Stimulated activated CD8-positive, alpha-beta memory T cell treated with anti-CD3 and anti-CD28 coated beads, Interleukin-15, amount 100 ng/mL, for 24 hours (primary cell): Measurements from ENCODE around the gene SPATA24.
"Not testable (repeated sequence)": the region's sequence is repeated elsewhere in the genome, so short reads cannot be mapped to it uniquely, and the experiment has no call there.

Source experiments
- DNase-seq: peaks from one replicate; pipeline ENCODE4 v3.0.0-alpha.2; 2020; ENCODE audit warnings: low read depth

SPATA24 gene

GRCh38 chr5:139403787-139404483, at the start of gene SPATA24:
SPATA24 (minus strand) TSS chr5:139404089; CDS start chr5:139404060, 29 bp downstream.
- DNase-seq: peak; percentile 90

GRCh38 chr5:139451878-139452660, 48.2 kb upstream of the SPATA24 start:
- no peak for DNase-seq

GRCh38 chr5:139451176-139451575, 47.3 kb upstream of the SPATA24 start:
- no peak for DNase-seq

GRCh38 chr5:139446956-139447779, 43.3 kb upstream of the SPATA24 start:
- DNase-seq: no peak

GRCh38 chr5:139445325-139446170, 41.7 kb upstream of the SPATA24 start:
- no peak for DNase-seq

GRCh38 chr5:139443831-139444453, 40.1 kb upstream of the SPATA24 start:
- no peak for DNase-seq

- not testable (repeated sequence) for DNase-seq
These were observed 36.5 kb upstream of the SPATA24 start for GRCh38 chr5:139440416-139440815.

GRCh38 chr5:139439013-139439903, 35.4 kb upstream of the SPATA24 start, which contains the start of gene DNAJC18:
DNAJC18 (minus strand) TSS chr5:139439525; CDS start chr5:139439445, 80 bp downstream.
- peak; percentile 74 for DNase-seq

- DNase-seq: no peak
These were observed 34.8 kb upstream of the SPATA24 start for GRCh38 chr5:139438707-139439012.

GRCh38 chr5:139435676-139436075, 31.8 kb upstream of the SPATA24 start:
- DNase-seq: no peak

- no peak for DNase-seq
These were observed 27.8 kb upstream of the SPATA24 start for GRCh38 chr5:139431706-139432105.

- no peak for DNase-seq
These were observed 26.1 kb upstream of the SPATA24 start for GRCh38 chr5:139430015-139430414.

- DNase-seq: no peak
These were observed 22.5 kb upstream of the SPATA24 start for GRCh38 chr5:139426203-139426885.

- no peak for DNase-seq
These were observed 21.6 kb upstream of the SPATA24 start for GRCh38 chr5:139425497-139425896.

- no peak for DNase-seq
These were observed 18.5 kb upstream of the SPATA24 start for GRCh38 chr5:139422307-139422893.

- DNase-seq: no peak
These were observed 15.6 kb upstream of the SPATA24 start for GRCh38 chr5:139419226-139420192.

- DNase-seq: no peak
These were observed 14.9 kb upstream of the SPATA24 start for GRCh38 chr5:139418793-139419192.

GRCh38 chr5:139417214-139417613, 13.3 kb upstream of the SPATA24 start:
- DNase-seq: no peak
